Measurements from ENCODE around the gene IFIT2.
"Not testable (repeated sequence)": the region's sequence is repeated elsewhere in the genome, so short reads cannot be mapped to it uniquely, and the experiment has no call there.

Gene IFIT2

DNA sequence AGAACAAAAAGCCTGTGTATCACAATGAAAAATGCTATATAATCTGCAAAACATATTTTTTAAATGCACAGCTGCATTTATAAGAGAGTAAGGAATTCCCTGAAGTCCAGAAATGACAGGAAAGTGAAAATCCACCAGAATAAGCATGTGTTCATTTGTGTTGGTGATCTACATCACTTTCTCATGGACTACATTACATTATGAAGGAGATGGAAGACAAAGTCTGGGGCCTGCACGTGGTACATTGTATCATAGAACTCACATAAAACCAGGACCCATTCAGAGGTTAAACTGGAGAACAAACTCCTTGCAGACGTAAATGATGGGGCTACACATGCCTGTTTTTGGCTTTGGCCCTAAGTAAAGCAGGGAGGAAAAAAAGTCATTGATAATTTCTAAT is 42.3 kb downstream of the IFIT2 start:
- no peak for DNase-seq

DNA sequence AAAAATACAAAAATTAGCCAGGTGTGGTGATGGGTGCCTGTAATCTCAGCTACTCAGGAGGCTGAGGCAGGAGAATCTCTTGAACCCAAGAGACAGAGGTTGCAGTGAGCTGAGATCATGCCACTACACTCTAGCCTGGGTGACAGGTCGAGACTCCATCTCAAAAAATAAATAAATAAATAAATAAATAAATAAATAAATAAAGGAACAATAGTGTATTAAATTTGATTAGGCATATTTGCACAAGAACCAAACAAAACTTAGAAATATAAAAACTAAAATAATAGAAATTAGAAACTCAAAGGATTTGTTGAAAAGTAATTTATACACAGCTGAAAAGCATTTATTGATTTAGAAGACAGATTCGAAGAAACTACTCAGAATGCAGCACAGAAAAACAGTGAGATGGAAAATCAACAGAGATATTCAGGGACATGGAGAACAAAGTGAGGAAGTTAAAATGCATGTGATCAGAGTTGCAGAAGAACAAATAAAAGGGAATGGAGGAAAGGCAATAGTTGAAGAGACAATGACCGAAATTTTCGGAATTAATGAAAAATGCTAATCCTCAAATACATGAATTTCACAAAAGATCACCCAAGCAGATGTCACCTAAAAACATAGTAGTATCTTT is 43.6 kb downstream of the IFIT2 start:
- DNase-seq: no peak

GRCh38 chr10:89346405-89347254 is 44.8 kb downstream of the IFIT2 start:
- no peak for DNase-seq

DNA sequence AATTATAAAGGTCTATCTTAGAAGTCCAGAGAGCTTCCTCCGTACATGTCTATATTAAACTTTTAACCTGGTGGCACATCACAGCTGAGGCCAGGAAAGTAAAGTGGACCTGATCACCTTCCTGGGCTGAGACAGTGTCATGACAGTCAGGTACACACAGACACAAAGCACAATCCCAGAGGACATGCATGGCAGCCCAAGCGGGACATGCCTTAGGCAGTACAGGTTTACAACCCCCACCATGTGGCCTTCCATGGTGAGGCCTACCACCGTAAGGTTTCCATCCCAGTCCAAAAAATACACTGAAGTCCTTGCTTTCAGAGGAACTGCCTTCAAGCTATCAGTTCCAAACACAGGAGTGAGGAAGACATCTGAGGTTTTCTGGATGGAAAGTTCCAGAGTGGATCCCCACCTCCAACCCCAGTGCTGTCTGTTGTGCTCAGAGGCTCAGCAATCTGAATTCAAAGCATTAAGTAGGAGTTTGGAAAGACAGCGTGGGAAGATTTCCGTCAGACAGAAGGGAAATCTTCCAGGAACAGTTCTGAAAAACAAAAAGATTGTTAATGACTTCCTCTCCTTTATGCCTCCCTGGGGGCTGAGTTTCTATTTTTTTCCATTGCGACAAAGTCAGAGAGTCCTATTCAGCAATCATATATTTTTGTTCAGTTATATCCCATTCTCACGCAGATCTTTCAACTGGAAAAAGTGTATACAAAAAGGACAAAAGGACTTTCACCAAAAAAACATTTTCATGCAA is 46.0 kb downstream of the IFIT2 start:
- no peak for DNase-seq

DNA sequence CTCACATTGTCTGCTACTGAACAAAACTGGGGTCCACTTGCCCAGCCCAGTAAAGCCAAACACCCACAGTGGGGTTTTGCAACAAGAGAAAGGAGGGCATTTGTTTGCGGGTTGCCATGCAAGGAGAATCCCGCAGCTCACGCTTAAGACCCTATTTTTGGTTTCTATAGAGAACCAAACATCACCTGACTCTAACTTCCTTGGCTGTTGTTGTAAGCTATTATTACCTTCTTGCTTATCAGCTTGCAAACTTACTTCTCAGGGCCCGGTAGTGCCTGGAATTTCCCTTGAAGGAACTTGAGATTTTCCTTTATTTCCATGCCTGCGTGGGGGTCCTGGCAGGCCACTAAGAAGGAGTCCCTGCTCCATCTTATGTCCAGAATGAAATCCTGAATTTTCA is 46.6 kb downstream of the IFIT2 start:
- DNase-seq: no peak

GRCh38 chr10:89348975-89349374 is 47.1 kb downstream of the IFIT2 start:
- DNase-seq: no peak

DNA sequence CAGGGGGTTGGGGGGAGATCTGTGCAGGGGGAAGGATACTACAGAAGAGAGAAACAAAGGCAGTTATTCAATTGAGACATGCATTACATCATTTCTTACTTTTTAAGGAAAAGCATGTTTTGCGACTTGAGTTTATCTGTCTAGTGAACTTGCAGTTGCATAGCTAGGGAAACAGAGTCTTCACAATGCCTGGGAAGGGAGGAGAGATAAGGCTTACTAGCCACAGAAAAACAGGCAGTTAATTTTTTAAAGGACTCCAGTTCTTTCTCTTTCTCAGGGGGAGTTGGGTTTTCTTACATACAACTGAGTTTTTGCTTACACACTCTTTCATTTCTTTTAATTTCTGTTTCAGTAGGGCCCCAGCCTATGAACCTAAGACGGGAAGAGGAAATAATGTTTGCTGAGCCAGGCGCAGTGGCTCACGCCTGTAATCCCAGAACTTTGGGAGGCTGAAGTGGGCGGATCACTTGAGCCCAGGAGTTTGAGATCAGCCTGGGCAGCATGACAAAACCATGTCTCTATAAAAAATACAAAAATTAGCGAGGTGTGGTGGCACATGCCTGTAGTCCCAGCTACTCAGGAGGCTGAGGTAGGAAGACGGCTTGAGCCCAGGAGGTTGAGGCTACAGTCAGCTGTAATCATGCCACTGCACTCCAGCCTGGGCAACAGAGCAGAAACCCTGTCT is 48.9 kb downstream of the IFIT2 start:
- not testable (repeated sequence) for DNase-seq

- no peak for DNase-seq
Measured at GRCh38 chr10:89351412-89351779, 49.5 kb downstream of the IFIT2 start.

DNA sequence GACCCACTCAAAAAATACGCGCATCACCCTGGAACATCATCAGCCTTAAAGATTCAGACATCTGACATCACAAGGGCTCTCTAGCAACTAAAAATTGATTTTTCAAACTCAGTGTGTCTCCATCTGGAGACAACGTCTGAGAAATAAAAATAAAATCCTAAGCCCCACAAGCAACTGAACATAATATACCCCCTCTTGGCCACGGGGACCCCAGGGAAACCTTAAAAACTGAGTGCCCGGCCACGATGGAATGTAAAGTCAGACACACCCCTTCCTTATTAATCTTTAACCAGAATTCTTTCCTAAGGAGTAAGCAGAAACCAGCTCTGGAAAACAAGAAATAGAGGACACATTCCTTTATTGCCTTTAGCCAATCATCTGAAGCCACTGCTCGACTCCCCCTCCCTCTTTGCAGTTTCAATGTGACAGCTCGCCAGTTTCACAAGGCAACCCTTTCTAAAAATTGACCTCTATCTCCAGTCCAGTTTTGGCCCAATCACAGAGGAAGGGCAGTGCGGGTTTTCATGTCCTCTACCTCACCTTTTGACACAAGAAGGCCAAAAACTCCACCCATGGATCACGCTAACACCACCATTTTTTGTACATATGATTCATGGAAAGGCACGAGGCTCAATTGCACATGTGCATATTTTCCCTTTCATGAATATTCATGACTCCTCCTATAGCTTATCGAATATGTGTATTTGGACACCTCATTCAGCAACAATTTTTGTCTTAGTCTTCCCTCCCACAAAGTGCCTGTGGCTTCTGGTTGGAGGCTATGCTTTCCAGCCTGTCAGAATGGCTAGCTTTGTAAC is 50.1 kb downstream of the IFIT2 start:
- DNase-seq: no peak

DNA sequence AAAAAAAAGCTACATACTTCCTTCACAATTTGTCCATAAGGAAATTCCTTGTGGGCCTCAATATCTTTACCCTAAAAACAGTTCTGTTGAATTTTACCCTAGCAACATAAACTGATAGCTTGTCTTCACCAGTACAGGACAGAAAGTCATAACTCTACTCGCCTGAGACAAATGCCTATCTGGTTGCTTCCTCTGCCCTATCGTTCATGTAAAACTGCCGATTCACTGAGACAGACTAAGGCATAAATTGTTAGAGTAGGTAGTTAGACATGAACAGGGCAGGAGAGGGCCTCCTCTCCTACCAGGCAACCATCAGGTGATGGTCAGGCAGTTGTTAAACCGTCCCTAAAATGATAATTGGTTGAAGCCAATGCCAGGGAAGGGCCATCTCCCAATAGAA is 51.0 kb downstream of the IFIT2 start:
- no peak for DNase-seq

- no peak for DNase-seq
Measured at GRCh38 chr10:89355394-89355931, 53.6 kb downstream of the IFIT2 start.

GRCh38 chr10:89357096-89357495 is 55.2 kb downstream of the IFIT2 start:
- no peak for DNase-seq

DNA sequence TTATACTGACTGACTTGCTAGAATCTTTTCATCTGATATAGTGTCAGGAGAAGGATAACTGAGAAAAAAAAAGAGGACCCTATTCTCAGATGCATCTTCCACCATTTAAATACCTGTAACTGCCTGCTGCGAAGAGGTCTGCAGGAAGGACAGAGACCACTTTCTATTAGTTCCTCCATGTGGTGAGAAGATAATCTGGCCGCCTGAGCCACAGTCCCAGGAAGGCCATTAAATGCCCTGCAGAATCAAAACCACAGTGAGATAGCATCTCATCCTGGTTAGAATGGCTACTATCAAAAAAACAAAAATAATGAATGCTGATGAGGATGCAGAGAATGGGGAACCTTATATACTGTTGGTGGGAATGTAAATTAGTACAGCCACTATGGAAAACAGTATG is 56.1 kb downstream of the IFIT2 start:
- no peak for DNase-seq
